Activated T-helper 2 cell treated with anti-CD3 and anti-CD28 coated beads, Interferon-gamma antibody, Interleukin-2, Interleukin-4, amounts not matched to agents 10 μg/mL and 5 μg/mL and 100 μg/mL, durations not matched to agents 14 hours and 24 hours and 36 hours (primary cell): ENCODE data around the gene SLC9C2. TPM values are rescaled to one million over a fixed set of nuclear protein-coding genes. Genes with fewer than 3 reads are reported as not detected.
"Not testable (repeated sequence)": the region's sequence is repeated elsewhere in the genome, so short reads cannot be mapped to it uniquely, and the experiment has no call there.

ENCODE experiments used
- DNase-seq: peaks from one replicate; pipeline ENCODE4 v3.0.0; 2021; ENCODE audit warnings: low spot score
- H3K27ac Mint-ChIP-seq: one replicate; pipeline ENCODE4 v1.8.0; 2021; ENCODE audit warnings: mixed read lengths
- H3K27me3 Mint-ChIP-seq: one replicate; pipeline ENCODE4 v1.8.0; 2021; ENCODE audit warnings: low read depth, mixed read lengths
- H3K36me3 Mint-ChIP-seq: one replicate; pipeline ENCODE4 v1.8.0; 2021; ENCODE audit warnings: low read depth, mixed read lengths
- H3K4me1 Mint-ChIP-seq: one replicate; pipeline ENCODE4 v1.8.0; 2021; ENCODE audit warnings: low read depth, mixed read lengths
- H3K4me3 Mint-ChIP-seq: one replicate; pipeline ENCODE4 v1.8.0; 2021; ENCODE audit warnings: low read depth, mild to moderate bottlenecking, moderate library complexity, mixed read lengths
- H3K9me3 Mint-ChIP-seq: one replicate; pipeline ENCODE4 v1.8.0; 2021; ENCODE audit warnings: mixed read lengths
- intact Hi-C: fragments of 100-400 bp; cut with micrococcal nuclease; formaldehyde crosslinking; loops from one replicate; pipeline ENCODE4 v1.15.1; 2023
- total RNA-seq: library from RNA; stranded (reverse); gene quantifications from 2 replicates; pipeline ENCODE4 v1.2.3, GENCODE V29; 2022

SLC9C2 gene, protein sequence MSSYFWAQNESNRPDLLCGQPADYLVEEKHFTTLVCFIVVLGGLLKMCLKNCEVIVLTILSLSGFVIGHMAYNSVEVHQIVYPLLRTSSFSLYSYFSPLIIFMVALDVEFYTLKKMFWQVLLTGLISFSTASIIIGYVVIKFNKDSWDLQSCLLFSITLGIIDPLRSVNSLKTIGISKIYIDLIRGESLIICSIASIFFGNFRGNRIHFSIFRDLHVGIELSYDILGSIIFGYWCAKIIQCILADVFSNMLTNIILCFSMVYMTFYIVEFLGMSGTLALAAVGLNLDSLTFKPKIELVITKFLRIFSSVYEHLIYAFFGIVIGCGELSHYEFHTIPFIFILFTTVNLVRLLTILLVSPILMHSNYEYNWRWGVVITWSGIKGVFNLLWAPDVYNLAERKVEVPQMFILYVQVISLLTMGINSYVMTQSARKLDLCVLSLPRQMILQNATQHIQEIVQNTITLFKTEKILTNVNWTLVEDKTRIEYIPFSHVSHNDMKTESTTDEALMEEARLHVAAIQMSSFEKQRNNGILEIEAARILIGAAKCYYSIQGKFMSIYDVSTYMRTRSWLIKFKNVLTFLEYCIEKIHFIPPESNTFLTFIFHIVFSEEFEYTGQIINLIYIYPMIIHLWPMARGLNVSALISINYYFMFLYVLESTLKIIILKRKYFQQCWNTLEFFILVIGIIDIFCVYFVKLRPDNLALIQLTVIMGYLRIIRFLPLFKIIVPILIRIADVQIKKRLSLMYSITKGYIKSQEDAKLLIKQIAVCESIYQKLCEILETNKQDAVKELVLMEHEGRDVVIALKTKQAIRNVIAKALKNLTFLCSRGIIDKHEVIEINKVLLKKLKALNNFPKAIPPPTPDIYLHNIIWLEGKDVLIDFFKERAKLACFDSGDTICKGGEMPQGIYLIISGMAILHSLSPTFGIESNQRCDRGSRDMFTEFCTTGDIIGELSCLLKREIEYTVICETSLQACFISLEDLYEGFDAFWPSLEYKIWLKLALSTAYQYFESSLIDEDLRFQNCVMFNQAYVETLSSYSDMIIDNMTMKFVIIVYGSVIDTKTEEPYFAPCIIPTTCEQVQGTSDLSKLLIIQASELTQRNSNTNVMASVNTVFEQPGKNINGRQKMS
- not detected in 2 replicates for total RNA-seq

- DNase-seq: no peak
- Mint-ChIP-seq H3K9me3 (no peaks in the 10 kb centered on the region), H3K27me3 (peaks cover 12% of the 10 kb centered on the region), H3K27ac (no peak within 1 kb of the TSS), H3K4me3 (no peak within 1 kb of the TSS), H3K4me1 (peaks cover 2% of the 10 kb centered on the region), H3K36me3 (no peaks in the 10 kb centered on the region)
- intact Hi-C loops: no loop called here
Measured at GRCh38 chr1:173603056-173603591, at the start of gene SLC9C2. TSS of gene SLC9C2 (minus strand) at chr1:173603072. CDS start at chr1:173601776, 1,296 bp downstream.

DNA sequence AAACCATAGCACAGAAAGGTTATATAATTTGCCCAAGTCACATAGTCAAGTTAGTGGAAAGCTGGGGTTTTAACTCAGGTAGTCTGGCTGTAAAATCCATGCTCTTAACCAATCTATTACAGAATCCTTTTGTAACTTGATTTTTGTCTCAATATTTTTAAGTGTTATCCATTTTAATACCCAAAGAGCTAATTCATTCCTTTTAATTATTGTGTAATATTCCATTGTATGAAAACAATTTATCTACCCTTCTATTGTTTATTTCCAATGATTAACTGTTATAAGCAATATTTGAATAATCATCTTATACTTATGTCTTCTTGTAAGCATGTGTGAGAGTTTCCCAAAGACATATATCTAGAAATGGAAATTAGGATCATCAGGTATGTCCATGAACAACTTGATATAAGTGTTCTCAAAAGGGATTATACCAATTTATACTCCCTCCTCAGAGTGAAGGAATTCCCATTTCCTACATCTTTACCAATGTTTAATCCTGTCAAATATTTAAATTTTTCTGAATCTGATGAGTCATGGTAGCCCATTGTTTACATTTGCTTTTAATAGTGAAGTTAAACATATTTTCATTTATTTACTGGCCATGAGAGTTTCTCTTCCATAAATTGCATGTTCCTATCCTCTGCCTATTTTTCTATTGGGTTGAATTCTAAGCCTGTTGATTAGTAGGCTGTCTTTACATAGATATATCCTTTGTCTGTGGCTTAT is 46.2 kb upstream of the SLC9C2 start:
- H3K4me3 Mint-ChIP-seq: no peak overlapping the region
- H3K27ac Mint-ChIP-seq: no peak overlapping the region
- no peak for DNase-seq
- no peaks in the 10 kb centered on the region for H3K36me3 Mint-ChIP-seq
- no peaks in the 10 kb centered on the region for H3K9me3 Mint-ChIP-seq
- intact Hi-C loops: no loop called here
- H3K27me3 Mint-ChIP-seq: peaks cover 6% of the 10 kb centered on the region
- no peaks in the 10 kb centered on the region for H3K4me1 Mint-ChIP-seq

DNA sequence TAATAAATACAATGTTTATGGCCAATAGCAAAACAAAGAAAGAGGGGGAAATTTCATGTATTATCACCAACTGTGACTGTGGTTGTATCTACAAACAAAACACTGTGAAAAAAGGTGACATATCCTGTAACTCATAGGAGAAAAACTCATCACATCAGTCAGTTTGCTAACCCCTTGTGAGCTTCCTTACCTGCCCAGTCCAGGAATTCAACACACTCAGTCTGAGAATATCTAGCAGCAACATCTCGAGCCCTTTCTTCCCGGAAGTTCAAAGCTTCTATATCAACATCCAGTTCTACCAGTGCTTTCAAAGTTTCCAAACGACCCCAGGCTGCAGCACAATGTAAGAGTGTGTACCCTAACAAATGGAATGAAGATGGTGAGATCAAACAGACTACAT is 43.8 kb upstream of the SLC9C2 start:
- no peak for DNase-seq
- H3K4me3 Mint-ChIP-seq: no peak overlapping the region
- H3K9me3 Mint-ChIP-seq: no peaks in the 10 kb centered on the region
- no peaks in the 10 kb centered on the region for H3K27me3 Mint-ChIP-seq
- no peaks in the 10 kb centered on the region for H3K36me3 Mint-ChIP-seq
- intact Hi-C loops: no loop called here
- no peaks in the 10 kb centered on the region for H3K4me1 Mint-ChIP-seq
- no peak overlapping the region for H3K27ac Mint-ChIP-seq

DNA sequence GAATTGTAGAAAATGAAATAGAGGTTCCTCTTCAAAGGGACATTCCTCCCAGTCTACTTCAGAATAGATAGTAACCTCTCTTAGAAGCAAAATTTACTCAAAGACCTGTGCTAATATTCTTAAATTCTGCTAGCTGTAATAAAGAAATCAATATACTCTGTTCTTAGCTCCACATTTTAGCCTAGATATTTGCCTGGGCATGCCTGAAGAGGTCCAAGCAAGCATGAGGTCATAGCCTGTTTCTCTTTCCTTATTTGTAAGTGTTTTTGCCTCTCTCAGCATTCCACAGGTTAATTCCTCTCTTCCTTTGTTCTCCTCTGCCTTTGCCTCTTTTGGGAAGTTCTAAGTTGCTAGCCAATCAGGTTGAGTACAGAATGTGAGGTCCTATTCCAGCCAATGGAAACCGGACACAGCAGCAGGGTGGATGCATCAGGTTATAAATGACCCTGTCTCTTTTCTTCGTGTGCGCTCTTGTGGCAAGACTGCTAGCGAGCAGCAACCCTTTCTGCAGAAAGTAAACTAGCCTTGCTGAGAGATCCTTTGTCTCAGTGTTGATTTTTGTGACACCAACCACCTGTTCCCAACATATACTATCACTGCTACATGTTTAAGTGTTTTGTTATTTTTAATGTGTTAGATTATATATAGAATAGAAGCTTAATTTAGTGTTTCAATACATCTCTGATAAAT is 39.7 kb upstream of the SLC9C2 start:
- intact Hi-C loops, H3K27ac Mint-ChIP-seq, H3K9me3 Mint-ChIP-seq: not testable (repeated sequence)

GRCh38 chr1:173639102-173639501 is 36.2 kb upstream of the SLC9C2 start:
- Mint-ChIP-seq H3K4me1 (no peaks in the 10 kb centered on the region), H3K27ac (no peak overlapping the region), H3K36me3 (no peaks in the 10 kb centered on the region), H3K9me3 (peaks cover 7% of the 10 kb centered on the region), H3K27me3 (no peaks in the 10 kb centered on the region), H3K4me3 (no peak overlapping the region)
- intact Hi-C loops: no loop called here
- no peak for DNase-seq

More for the DNA sequence above, 39.7 kb upstream of the SLC9C2 start:
- DNase-seq, H3K36me3 Mint-ChIP-seq, H3K27me3 Mint-ChIP-seq, H3K4me3 Mint-ChIP-seq, H3K4me1 Mint-ChIP-seq: not testable (repeated sequence)

- Mint-ChIP-seq H3K27ac (no peak overlapping the region), H3K9me3 (peaks cover 7% of the 10 kb centered on the region), H3K36me3 (no peaks in the 10 kb centered on the region), H3K27me3 (no peaks in the 10 kb centered on the region), H3K4me1 (no peaks in the 10 kb centered on the region), H3K4me3 (no peak overlapping the region)
- no peak for DNase-seq
- intact Hi-C loops: no loop called here
Measured at GRCh38 chr1:173638043-173639021, 35.5 kb upstream of the SLC9C2 start.

DNA sequence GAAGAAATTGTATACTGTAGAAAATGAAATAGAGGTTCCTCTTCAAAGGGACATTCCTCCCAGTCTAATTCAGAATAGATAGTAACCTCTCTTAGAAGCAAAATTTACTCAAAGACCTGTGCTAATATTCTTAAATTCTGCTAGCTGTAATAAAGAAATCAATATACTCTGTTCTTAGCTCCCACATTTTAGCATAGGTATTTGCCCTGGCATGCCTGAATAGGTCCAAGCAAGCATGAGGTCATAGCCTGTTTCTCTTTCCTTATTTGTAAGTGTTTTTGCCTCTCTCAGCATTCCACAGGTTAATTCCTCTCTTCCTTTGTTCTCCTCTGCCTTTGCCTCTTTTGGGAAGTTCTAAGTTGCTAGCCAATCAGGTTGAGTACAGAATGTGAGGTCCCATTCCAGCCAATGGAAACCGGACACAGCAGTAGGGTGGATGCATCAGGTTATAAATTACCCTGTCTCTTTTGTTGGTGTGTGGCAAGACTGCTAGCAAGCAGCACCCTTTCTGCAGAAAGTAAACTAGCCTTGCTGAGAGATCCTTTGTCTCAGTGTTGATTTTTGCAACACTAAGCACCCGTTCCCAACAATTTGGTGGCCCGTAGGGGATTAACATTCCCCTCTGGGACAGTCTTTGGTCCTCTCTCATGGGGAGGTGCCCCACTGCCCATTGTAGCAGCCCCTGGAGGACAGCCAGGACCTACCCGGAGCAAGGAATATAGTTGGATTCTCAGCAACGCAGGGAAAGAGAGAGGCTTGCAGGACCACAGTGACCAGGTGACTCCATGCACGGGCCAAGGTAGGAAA is 34.6 kb upstream of the SLC9C2 start:
- H3K4me1 Mint-ChIP-seq, H3K36me3 Mint-ChIP-seq, DNase-seq, H3K27ac Mint-ChIP-seq, H3K4me3 Mint-ChIP-seq, intact Hi-C loops, H3K9me3 Mint-ChIP-seq, H3K27me3 Mint-ChIP-seq: not testable (repeated sequence)

DNA sequence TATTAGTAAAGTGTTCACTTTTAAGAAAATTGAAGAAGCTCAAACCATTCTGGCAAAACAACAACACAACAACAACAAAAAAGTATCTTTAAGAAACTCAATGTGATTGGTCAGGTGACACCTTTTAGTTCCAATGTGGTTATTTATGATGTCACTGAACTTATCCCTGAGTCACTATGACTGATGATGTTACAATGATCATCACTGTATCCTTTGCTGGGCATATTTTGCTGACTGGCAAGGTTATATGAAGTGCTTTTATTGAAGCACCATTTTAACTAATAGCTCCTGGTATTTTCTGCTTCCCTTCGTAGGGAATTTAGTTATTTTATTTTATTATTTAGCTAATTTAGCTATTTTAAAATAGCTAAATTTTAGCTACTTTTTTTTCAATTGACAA is 32.2 kb upstream of the SLC9C2 start, which contains the start of gene TEX50:
Gene TEX50, plus strand, starts transcription at position 223 of the 400 bp plus-strand sequence. CDS start 184 bp downstream, outside the sequence.
- H3K36me3 Mint-ChIP-seq: no peaks in the 10 kb centered on the region
- intact Hi-C loops: no loop called here
- no peak within 1 kb of the TSS for H3K4me3 Mint-ChIP-seq
- peaks cover 9% of the 10 kb centered on the region for H3K27me3 Mint-ChIP-seq
- no peak for DNase-seq
- H3K9me3 Mint-ChIP-seq: peaks cover 7% of the 10 kb centered on the region
- H3K27ac Mint-ChIP-seq: no peak within 1 kb of the TSS
- H3K4me1 Mint-ChIP-seq: no peaks in the 10 kb centered on the region

DNA sequence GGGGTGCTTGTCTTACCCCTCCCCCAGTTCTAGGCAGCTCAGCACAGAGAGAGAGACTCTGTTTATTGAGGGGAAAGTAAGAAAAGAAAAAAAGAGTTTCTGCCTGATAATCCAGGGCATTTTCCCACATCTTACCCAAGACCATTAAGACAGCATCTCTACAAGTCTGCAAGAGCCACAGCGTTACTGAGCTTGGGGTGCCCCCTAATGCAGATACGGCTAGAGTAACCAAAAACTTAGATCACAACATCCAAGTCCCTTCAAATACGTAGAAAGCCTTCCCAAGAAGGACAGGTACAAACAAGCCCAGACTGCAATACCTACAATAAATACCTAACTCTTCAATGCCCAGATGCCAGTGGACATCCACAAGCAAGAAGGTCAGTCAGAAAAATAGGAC is 26.0 kb upstream of the SLC9C2 start:
- no peaks in the 10 kb centered on the region for H3K9me3 Mint-ChIP-seq
- no peak for DNase-seq
- intact Hi-C loops: no loop called here
- no peak overlapping the region for H3K4me3 Mint-ChIP-seq
- H3K4me1 Mint-ChIP-seq: no peaks in the 10 kb centered on the region
- H3K27ac Mint-ChIP-seq: no peak overlapping the region
- no peaks in the 10 kb centered on the region for H3K36me3 Mint-ChIP-seq
- peaks cover 13% of the 10 kb centered on the region for H3K27me3 Mint-ChIP-seq

- Mint-ChIP-seq H3K4me1 (no peaks in the 10 kb centered on the region), H3K36me3 (no peaks in the 10 kb centered on the region), H3K4me3 (no peak overlapping the region), H3K27ac (no peak overlapping the region), H3K9me3 (no peaks in the 10 kb centered on the region), H3K27me3 (peaks cover 10% of the 10 kb centered on the region)
- no peak for DNase-seq
- intact Hi-C loops: no loop called here
Measured at GRCh38 chr1:173627269-173627668, 24.4 kb upstream of the SLC9C2 start.
